HEK293 (cell line): ENCODE results near the gene ARHGAP24.

Experiments
- CTCF ChIA-PET: fragments of 350-600 bp; formaldehyde crosslinking; extraction: SDS; loops from one replicate; lab custom pipeline; 2021; ENCODE audit warnings: antibody characterized with exemption; lab: Yijun Ruan, JAX
- POLR2A ChIA-PET: fragments of 300-600 bp; formaldehyde crosslinking; extraction: SDS; loops from one replicate; lab custom pipeline; 2020; ENCODE audit warnings: antibody characterized with exemption, inconsistent platforms; lab: Yijun Ruan, JAX
- H3K27ac ChIP-seq: fragments of 200-500 bp; sonication (Bioruptor generic); 2 replicates; pipeline ENCODE4 v1.5.1; 2014; ENCODE audit warnings: low read depth, low read length, control low read depth, inconsistent platforms; ENCODE audit errors: extremely low read depth
- H3K36me3 ChIP-seq, 2 experiments: fragments of 200-500 bp in 1 of 2; sonication (Bioruptor generic) in 1 of 2; 1 replicate in 1 of 2; 2 replicates in 1 of 2; pipeline ENCODE4 v1.5.1; 2014 to 2017; ENCODE audit warnings: inconsistent platforms in 2 of 2, low read length in 2 of 2; ENCODE audit not compliant: control insufficient read depth in 2 of 2, insufficient read depth in 1 of 2
- H3K4me1 ChIP-seq: fragments of 200-500 bp; sonication (Bioruptor generic); 2 replicates; pipeline ENCODE4 v1.5.1; 2014; ENCODE audit warnings: mild to moderate bottlenecking, low read length, inconsistent platforms; ENCODE audit not compliant: control insufficient read depth, insufficient read depth
- H3K4me3 ChIP-seq: 2 replicates; pipeline ENCODE4 v1.5.1; 2011; ENCODE audit warnings: low read depth, mild to moderate bottlenecking, control low read depth, low read length, moderate library complexity
- H3K9me3 ChIP-seq: fragments of 200-500 bp; sonication (Bioruptor generic); 2 replicates; pipeline ENCODE4 v1.5.1; 2014; ENCODE audit warnings: low read depth, low read length, inconsistent platforms; ENCODE audit not compliant: control insufficient read depth, insufficient read depth
- IKZF3 ChIP-seq: fragments of 450-650 bp; IDR thresholded peaks from 2 replicates; pipeline ENCODE4 v1.5.0; 2018; ENCODE audit warnings: missing biosample characterization, mild to moderate bottlenecking, missing genetic modification characterization, moderate library complexity
- KLF9 ChIP-seq: fragments of 450-650 bp; formaldehyde crosslinking; IDR thresholded peaks from 2 replicates; pipeline ENCODE4 v1.5.1; 2016; ENCODE audit warnings: missing biosample characterization, missing genetic modification characterization, low read depth
- MYNN ChIP-seq: fragments of 450-650 bp; formaldehyde crosslinking; IDR thresholded peaks from 2 replicates; pipeline ENCODE4 v1.5.1; 2016; ENCODE audit warnings: missing biosample characterization, missing genetic modification characterization, borderline replicate concordance
- OVOL3 ChIP-seq: fragments of 450-650 bp; formaldehyde crosslinking; IDR thresholded peaks from 2 replicates; pipeline ENCODE4 v1.5.1; 2016; ENCODE audit warnings: missing biosample characterization, missing genetic modification characterization
- SCRT1 ChIP-seq: fragments of 450-650 bp; formaldehyde crosslinking; IDR thresholded peaks from 2 replicates; pipeline ENCODE4 v1.5.1; 2016; ENCODE audit warnings: missing biosample characterization, missing genetic modification characterization, borderline replicate concordance
- SETDB1 ChIP-seq: IDR thresholded peaks from one replicate; pipeline ENCODE4 v1.6.1; 2017; ENCODE audit warnings: mild to moderate bottlenecking, low read length, moderate library complexity, mixed read lengths; ENCODE audit not compliant: insufficient read length
- ZBTB21 ChIP-seq: fragments of 450-650 bp; formaldehyde crosslinking; IDR thresholded peaks from 2 replicates; pipeline ENCODE4 v1.5.1; 2017; ENCODE audit warnings: missing biosample characterization, missing genetic modification characterization
- ZBTB8A ChIP-seq: fragments of 450-650 bp; formaldehyde crosslinking; IDR thresholded peaks from 2 replicates; pipeline ENCODE4 v1.5.1; 2016; ENCODE audit warnings: missing biosample characterization, missing genetic modification characterization
- ZFHX2 ChIP-seq: fragments of 450-650 bp; formaldehyde crosslinking; conservative IDR thresholded peaks from 2 replicates; pipeline ENCODE4 v1.5.1; 2016; ENCODE audit warnings: missing biosample characterization, missing genetic modification characterization
- ZFP3 ChIP-seq: fragments of 450-650 bp; formaldehyde crosslinking; IDR thresholded peaks from 2 replicates; pipeline ENCODE4 v1.5.1; 2016; ENCODE audit warnings: low read depth, missing biosample characterization, missing genetic modification characterization
- ZNF114 ChIP-seq: fragments of 450-650 bp; formaldehyde crosslinking; IDR thresholded peaks from 2 replicates; pipeline ENCODE4 v1.5.0; 2017; ENCODE audit warnings: missing biosample characterization, missing genetic modification characterization
- ZNF138 ChIP-seq: fragments of 450-650 bp; formaldehyde crosslinking; IDR thresholded peaks from 2 replicates; pipeline ENCODE4 v1.5.1; 2016; ENCODE audit warnings: missing biosample characterization, missing genetic modification characterization, borderline replicate concordance
- ZNF2 ChIP-seq: fragments of 450-650 bp; formaldehyde crosslinking; IDR thresholded peaks from 2 replicates; pipeline ENCODE4 v1.5.1; 2016; ENCODE audit warnings: missing biosample characterization, missing genetic modification characterization
- ZNF274 ChIP-seq, 2 experiments: fragments of 200-500 bp in 1 of 2; fragments of 450-650 bp in 1 of 2; sonication (Bioruptor generic) in 1 of 2; formaldehyde crosslinking in 1 of 2; IDR thresholded peaks; 2 replicates each; pipeline versions ENCODE4 v1.5.1 to v1.6.1; 2014 to 2016; ENCODE audit warnings: borderline replicate concordance in 1 of 2, inconsistent platforms in 1 of 2, low read length in 1 of 2, missing biosample characterization in 1 of 2, missing genetic modification characterization in 1 of 2
- ZNF311 ChIP-seq: fragments of 450-650 bp; formaldehyde crosslinking; IDR thresholded peaks from 2 replicates; pipeline ENCODE4 v1.5.1; 2017; ENCODE audit warnings: missing biosample characterization, missing genetic modification characterization, borderline replicate concordance
- ZNF341 ChIP-seq: fragments of 450-650 bp; formaldehyde crosslinking; IDR thresholded peaks from 2 replicates; pipeline ENCODE4; 2016; ENCODE audit warnings: low read depth, missing biosample characterization, missing genetic modification characterization
- ZNF391 ChIP-seq: fragments of 450-650 bp; formaldehyde crosslinking; IDR thresholded peaks from 2 replicates; pipeline ENCODE4 v1.5.1; 2016; ENCODE audit warnings: low read depth, missing biosample characterization, missing genetic modification characterization, borderline replicate concordance
- ZNF501 ChIP-seq: fragments of 450-650 bp; formaldehyde crosslinking; IDR thresholded peaks from 2 replicates; pipeline ENCODE4 v1.5.1; 2016; ENCODE audit warnings: missing biosample characterization, missing genetic modification characterization
- ZNF560 ChIP-seq: fragments of 450-650 bp; formaldehyde crosslinking; IDR thresholded peaks from 2 replicates; pipeline ENCODE4 v1.5.1; 2017; ENCODE audit warnings: missing biosample characterization, missing genetic modification characterization, borderline replicate concordance
- ZNF600 ChIP-seq: fragments of 450-650 bp; formaldehyde crosslinking; IDR thresholded peaks from 2 replicates; pipeline ENCODE4 v1.5.1; 2016; ENCODE audit warnings: missing biosample characterization, missing genetic modification characterization
- ZNF623 ChIP-seq: fragments of 450-650 bp; formaldehyde crosslinking; IDR thresholded peaks from 2 replicates; pipeline ENCODE4 v1.5.1; 2016; ENCODE audit warnings: missing biosample characterization, missing genetic modification characterization
- ZNF626 ChIP-seq: fragments of 450-650 bp; sonication (Bioruptor Pico); formaldehyde crosslinking; IDR thresholded peaks from 2 replicates; pipeline ENCODE4 v1.5.1; 2018; ENCODE audit warnings: missing biosample characterization, missing genetic modification characterization, inconsistent platforms
- ZNF654 ChIP-seq: fragments of 450-650 bp; formaldehyde crosslinking; IDR thresholded peaks from 2 replicates; pipeline ENCODE4 v1.5.1; 2016; ENCODE audit warnings: low read depth, missing biosample characterization, missing genetic modification characterization
- TF ChIP-seq, protein P1 (sequence below): fragments of 450-650 bp; formaldehyde crosslinking; IDR thresholded peaks from 2 replicates; pipeline ENCODE4 v1.5.1; 2016; ENCODE audit warnings: missing biosample characterization, missing genetic modification characterization
- TF ChIP-seq, protein P2 (sequence below): fragments of 450-650 bp; formaldehyde crosslinking; IDR thresholded peaks from 2 replicates; pipeline ENCODE4 v1.5.1; 2017; ENCODE audit warnings: missing biosample characterization, mild to moderate bottlenecking, missing genetic modification characterization, moderate library complexity
- TF ChIP-seq, protein P3 (sequence below): fragments of 450-650 bp; formaldehyde crosslinking; IDR thresholded peaks from 2 replicates; pipeline ENCODE4 v1.5.1; 2016; ENCODE audit warnings: missing biosample characterization, missing genetic modification characterization
- TF ChIP-seq, protein P4 (sequence below): fragments of 450-650 bp; formaldehyde crosslinking; conservative IDR thresholded peaks from 2 replicates; pipeline ENCODE4 v1.5.1; 2016; ENCODE audit warnings: low read depth, missing biosample characterization, missing genetic modification characterization

ARHGAP24 gene

DNA sequence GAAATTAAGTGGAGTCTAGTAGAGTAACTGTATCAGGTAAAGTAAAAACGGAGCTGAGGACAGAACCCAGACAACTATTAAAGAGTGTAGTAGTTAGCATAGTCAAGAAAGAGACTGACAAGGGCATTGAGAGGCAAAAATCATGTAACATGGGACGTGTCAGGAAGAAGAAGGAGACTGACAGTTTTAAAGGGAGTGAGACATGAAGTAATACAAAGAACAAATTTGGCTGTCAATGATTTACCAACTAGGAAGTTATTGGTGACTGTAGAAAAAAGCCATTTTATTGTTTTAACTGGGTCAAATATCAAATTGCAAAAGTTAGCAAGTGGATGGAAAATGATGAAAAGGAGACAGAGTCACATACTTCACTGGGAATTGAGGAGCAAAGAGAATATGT, 462.6 kb downstream of the ARHGAP24 start:
- POLR2A ChIA-PET: no interaction called here
- CTCF ChIA-PET: interaction anchor here (3.0 kb wide), 1 partner anchor 141 kb away, joined by 11 read pairs; no protein-coding TSS in a partner anchor
- no peak overlapping the region for H3K4me3 ChIP-seq
- no peaks in the 10 kb centered on the region for H3K9me3 ChIP-seq
- H3K36me3 ChIP-seq: no peaks in the 10 kb centered on the region
- H3K27ac ChIP-seq: no peak overlapping the region
- TF ChIP-seq ZBTB8A (tag by site-specific recombination) (no peak), IKZF3 (tag by site-specific recombination) (no peak), SETDB1 (no peak), ZNF600 (tag by site-specific recombination) (no peak), ZNF391 (no peak), ZNF138 (tag by site-specific recombination) (no peak), ZBTB21 (tag by site-specific recombination) (no peak), ZNF654 (tag by site-specific recombination) (no peak), ZNF341 (tag by site-specific recombination) (no peak), ZNF501 (no peak), ZNF626 (no peak), ZNF623 (tag by site-specific recombination) (no peak), ZFP3 (tag by site-specific recombination) (no peak), ZNF274 (IDR thresholded peaks at IDR 0.05; ENCODE audit: low read length) (no peak), ZNF274 (tag by site-specific recombination; IDR thresholded peaks at IDR 0.05; ENCODE audit: borderline replicate concordance) (no peak), ZNF2 (no peak)
- TF ChIP-seq, protein P1, sequence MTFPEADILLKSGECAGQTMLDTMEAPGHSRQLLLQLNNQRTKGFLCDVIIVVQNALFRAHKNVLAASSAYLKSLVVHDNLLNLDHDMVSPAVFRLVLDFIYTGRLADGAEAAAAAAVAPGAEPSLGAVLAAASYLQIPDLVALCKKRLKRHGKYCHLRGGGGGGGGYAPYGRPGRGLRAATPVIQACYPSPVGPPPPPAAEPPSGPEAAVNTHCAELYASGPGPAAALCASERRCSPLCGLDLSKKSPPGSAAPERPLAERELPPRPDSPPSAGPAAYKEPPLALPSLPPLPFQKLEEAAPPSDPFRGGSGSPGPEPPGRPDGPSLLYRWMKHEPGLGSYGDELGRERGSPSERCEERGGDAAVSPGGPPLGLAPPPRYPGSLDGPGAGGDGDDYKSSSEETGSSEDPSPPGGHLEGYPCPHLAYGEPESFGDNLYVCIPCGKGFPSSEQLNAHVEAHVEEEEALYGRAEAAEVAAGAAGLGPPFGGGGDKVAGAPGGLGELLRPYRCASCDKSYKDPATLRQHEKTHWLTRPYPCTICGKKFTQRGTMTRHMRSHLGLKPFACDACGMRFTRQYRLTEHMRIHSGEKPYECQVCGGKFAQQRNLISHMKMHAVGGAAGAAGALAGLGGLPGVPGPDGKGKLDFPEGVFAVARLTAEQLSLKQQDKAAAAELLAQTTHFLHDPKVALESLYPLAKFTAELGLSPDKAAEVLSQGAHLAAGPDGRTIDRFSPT: no peak
- TF ChIP-seq, protein P2, sequence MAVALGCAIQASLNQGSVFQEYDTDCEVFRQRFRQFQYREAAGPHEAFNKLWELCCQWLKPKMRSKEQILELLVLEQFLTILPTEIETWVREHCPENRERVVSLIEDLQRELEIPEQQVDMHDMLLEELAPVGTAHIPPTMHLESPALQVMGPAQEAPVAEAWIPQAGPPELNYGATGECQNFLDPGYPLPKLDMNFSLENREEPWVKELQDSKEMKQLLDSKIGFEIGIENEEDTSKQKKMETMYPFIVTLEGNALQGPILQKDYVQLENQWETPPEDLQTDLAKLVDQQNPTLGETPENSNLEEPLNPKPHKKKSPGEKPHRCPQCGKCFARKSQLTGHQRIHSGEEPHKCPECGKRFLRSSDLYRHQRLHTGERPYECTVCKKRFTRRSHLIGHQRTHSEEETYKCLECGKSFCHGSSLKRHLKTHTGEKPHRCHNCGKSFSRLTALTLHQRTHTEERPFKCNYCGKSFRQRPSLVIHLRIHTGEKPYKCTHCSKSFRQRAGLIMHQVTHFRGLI (tag by site-specific recombination): no peak
- H3K4me1 ChIP-seq: no peaks in the 10 kb centered on the region

DNA sequence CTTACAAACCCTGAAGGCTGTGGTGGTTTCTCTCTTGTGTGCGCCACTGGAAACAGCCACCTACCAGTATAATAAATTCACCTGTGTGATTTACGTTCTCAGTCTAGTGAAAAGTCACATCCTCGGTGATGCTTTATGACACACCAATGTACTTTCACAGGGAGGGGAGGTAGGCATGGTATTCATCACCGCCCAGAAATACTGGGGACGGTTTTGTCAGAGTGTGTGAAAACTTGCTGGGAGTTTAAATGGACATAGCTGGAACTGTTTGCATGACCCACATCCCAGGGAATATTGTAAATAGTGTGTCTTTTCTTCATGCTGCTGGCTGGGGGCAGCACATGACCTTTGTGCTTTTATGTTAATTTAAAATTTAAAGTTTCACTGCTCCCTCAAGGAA, 463.1 kb downstream of the ARHGAP24 start:
- Histone ChIP-seq H3K27ac (no peak overlapping the region), H3K36me3 (no peaks in the 10 kb centered on the region), H3K4me1 (no peaks in the 10 kb centered on the region), H3K4me3 (no peak overlapping the region), H3K9me3 (no peaks in the 10 kb centered on the region)
- CTCF ChIA-PET: interaction anchor here (1.7 to 3.0 kb wide), 2 partner anchors 11 to 141 kb away, joined by 3 to 11 read pairs; no protein-coding TSS in a partner anchor
- POLR2A ChIA-PET: no interaction called here
- TF ChIP-seq, protein P3, sequence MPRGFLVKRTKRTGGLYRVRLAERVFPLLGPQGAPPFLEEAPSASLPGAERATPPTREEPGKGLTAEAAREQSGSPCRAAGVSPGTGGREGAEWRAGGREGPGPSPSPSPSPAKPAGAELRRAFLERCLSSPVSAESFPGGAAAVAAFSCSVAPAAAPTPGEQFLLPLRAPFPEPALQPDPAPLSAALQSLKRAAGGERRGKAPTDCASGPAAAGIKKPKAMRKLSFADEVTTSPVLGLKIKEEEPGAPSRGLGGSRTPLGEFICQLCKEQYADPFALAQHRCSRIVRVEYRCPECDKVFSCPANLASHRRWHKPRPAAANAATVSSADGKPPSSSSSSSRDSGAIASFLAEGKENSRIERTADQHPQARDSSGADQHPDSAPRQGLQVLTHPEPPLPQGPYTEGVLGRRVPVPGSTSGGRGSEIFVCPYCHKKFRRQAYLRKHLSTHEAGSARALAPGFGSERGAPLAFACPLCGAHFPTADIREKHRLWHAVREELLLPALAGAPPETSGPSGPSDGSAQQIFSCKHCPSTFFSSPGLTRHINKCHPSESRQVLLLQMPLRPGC: no peak
- TF ChIP-seq ZFHX2 (tag by site-specific recombination): no peak
- TF ChIP-seq ZNF311 (tag by site-specific recombination): no peak
- no peak for TF ChIP-seq ZNF114 (tag by site-specific recombination)
- TF ChIP-seq KLF9 (tag by site-specific recombination): no peak
- no peak for TF ChIP-seq OVOL3 (tag by site-specific recombination)
- TF ChIP-seq ZBTB21 (tag by site-specific recombination): no peak
- no peak for TF ChIP-seq ZNF560 (tag by site-specific recombination)
- TF ChIP-seq, protein P4, sequence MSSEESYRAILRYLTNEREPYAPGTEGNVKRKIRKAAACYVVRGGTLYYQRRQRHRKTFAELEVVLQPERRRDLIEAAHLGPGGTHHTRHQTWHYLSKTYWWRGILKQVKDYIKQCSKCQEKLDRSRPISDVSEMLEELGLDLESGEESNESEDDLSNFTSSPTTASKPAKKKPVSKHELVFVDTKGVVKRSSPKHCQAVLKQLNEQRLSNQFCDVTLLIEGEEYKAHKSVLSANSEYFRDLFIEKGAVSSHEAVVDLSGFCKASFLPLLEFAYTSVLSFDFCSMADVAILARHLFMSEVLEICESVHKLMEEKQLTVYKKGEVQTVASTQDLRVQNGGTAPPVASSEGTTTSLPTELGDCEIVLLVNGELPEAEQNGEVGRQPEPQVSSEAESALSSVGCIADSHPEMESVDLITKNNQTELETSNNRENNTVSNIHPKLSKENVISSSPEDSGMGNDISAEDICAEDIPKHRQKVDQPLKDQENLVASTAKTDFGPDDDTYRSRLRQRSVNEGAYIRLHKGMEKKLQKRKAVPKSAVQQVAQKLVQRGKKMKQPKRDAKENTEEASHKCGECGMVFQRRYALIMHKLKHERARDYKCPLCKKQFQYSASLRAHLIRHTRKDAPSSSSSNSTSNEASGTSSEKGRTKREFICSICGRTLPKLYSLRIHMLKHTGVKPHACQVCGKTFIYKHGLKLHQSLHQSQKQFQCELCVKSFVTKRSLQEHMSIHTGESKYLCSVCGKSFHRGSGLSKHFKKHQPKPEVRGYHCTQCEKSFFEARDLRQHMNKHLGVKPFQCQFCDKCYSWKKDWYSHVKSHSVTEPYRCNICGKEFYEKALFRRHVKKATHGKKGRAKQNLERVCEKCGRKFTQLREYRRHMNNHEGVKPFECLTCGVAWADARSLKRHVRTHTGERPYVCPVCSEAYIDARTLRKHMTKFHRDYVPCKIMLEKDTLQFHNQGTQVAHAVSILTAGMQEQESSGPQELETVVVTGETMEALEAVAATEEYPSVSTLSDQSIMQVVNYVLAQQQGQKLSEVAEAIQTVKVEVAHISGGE (tag by site-specific recombination): no peak
- no peak for TF ChIP-seq SCRT1 (tag by site-specific recombination)
- no peak for TF ChIP-seq ZNF626
- TF ChIP-seq MYNN (tag by site-specific recombination): no peak
